ENCODE results near the gene HSPA12B. TPM values are rescaled to one million over a fixed set of nuclear protein-coding genes. Genes with fewer than 3 reads are reported as not detected.

Gene HSPA12B
- total and polyA plus RNA-seq, 2 of the 8 experiments (the other 6 are each of a cell fraction or from before 2014, with no cell fraction given): 2.2 to 4.3 TPM

DNA sequence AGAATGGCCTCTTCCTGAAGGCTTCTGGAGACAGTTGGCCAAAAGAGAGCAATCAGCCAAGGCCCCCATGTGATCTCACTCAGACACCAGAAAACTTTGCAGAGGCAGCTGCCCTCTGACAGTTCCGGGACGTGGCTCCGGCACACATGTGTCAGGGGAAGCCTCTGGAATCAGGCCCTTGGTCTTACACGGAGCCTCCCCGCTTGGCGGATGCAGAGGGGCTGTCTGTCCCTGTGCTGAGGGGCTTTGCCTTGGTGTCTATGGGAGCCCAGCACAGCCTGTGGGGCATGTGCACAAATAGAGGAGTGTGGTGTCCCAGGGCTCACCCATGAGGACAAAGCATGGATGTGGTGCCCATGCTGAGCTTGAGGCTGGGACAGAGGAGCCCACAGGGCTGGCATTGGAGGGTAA, 33.9 kb upstream of the HSPA12B start:
- Histone ChIP-seq H3K4me2 (ENCODE audit: insufficient read depth in 1 of 2, low read depth in 2 of 2, low read length in 2 of 2) (no peak overlapping the region), H2AK5ac (ENCODE audit: low read depth, low read length) (no peak overlapping the region), H3K79me2 (ENCODE audit: control insufficient read depth in 1 of 2, insufficient read depth in 2 of 2, low read length in 2 of 2) (no peaks in the 10 kb centered on the region), H4K5ac (ENCODE audit: insufficient read length, low read depth, low read length) (no peak overlapping the region), H3K4me3 (ENCODE audit: extremely low read depth in 1 of 4, insufficient read depth in 2 of 4, low read depth in 3 of 4, low read length in 4 of 4) (no peak overlapping the region), H3K79me1 (ENCODE audit: low read depth, low read length) (no peaks in the 10 kb centered on the region), H3K36me3 (ENCODE audit: control insufficient read depth in 2 of 4, insufficient read depth in 4 of 4, low read length in 3 of 4) (no peaks in the 10 kb centered on the region), H3K56ac (replicated peaks; ENCODE audit: insufficient read length, low read depth, low read length) (no peak overlapping the region), H3K23ac (ENCODE audit: insufficient read length) (no peak overlapping the region), H2AFZ (ENCODE audit: low read length) (no peak overlapping the region), H4K8ac (ENCODE audit: extremely low read depth, insufficient read depth, low read length) (peak overlapping the region; percentile 25; the same call in 1 of the 2 replicates), H3K14ac (ENCODE audit: insufficient read length) (no peak overlapping the region), H2BK120ac (replicated peaks; ENCODE audit: low read depth, low read length) (no peak overlapping the region), H2BK15ac (ENCODE audit: low read length) (no peak overlapping the region), H3K9ac (replicated peaks in 1 of 4; ENCODE audit: extremely low read depth in 1 of 4, low read depth in 3 of 4, low read length in 3 of 4) (no peak overlapping the region), H2BK12ac (ENCODE audit: low read depth, low read length) (no peak overlapping the region), H2BK5ac (ENCODE audit: low read depth, low read length) (no peak overlapping the region), H2BK20ac (ENCODE audit: low read length) (no peak overlapping the region), H3K9me3 (ENCODE audit: insufficient read depth in 2 of 2, low read depth in 1 of 2, low read length in 1 of 2) (peaks cover 4 to 6% of the 10 kb centered on the region in 2 experiments; a peak in 2 of 4 replicates), H3K27me3 (replicated peaks in 1 of 4; ENCODE audit: control insufficient read depth in 3 of 4, extremely low read depth in 1 of 4, insufficient read depth in 3 of 4, low read length in 3 of 4) (no peaks in the 10 kb centered on the region), H3K27ac (ENCODE audit: low read depth, low read length) (no peak overlapping the region), H4K91ac (replicated peaks; ENCODE audit: insufficient read length, low read length) (no peak overlapping the region), H4K20me1 (replicated peaks in 1 of 2; ENCODE audit: control insufficient read depth in 1 of 2, insufficient read depth in 2 of 2, low read length in 2 of 2) (no peaks in the 10 kb centered on the region), H3K23me2 (ENCODE audit: low read depth, low read length) (no peaks in the 10 kb centered on the region), H3K4ac (replicated peaks; ENCODE audit: insufficient read length, low read depth, low read length) (no peak overlapping the region), H3K4me1 (replicated peaks in 1 of 4; ENCODE audit: control insufficient read depth in 3 of 4, insufficient read depth in 4 of 4, low read length in 3 of 4) (no peaks in the 10 kb centered on the region), H3K18ac (ENCODE audit: extremely low read depth, low read length) (no peak overlapping the region)
- DNase-seq (ENCODE audit: low read depth in 1 of 2, low spot score in 2 of 2) (no peak), FAIRE-seq (no peak)
- CTCF ChIA-PET (ENCODE audit: partially characterized antibody): interaction anchor here (0.9 to 45.1 kb wide), 7 partner anchors 2 to 156 kb away, joined by 3 to 1432 read pairs (median 4); partner anchors contain the start of genes ADAM33 and SIGLEC1
- no peak for TF ChIP-seq SUZ12 (IDR thresholded peaks at IDR 0.05; ENCODE audit: low read length)
- TF ChIP-seq, protein P1, sequence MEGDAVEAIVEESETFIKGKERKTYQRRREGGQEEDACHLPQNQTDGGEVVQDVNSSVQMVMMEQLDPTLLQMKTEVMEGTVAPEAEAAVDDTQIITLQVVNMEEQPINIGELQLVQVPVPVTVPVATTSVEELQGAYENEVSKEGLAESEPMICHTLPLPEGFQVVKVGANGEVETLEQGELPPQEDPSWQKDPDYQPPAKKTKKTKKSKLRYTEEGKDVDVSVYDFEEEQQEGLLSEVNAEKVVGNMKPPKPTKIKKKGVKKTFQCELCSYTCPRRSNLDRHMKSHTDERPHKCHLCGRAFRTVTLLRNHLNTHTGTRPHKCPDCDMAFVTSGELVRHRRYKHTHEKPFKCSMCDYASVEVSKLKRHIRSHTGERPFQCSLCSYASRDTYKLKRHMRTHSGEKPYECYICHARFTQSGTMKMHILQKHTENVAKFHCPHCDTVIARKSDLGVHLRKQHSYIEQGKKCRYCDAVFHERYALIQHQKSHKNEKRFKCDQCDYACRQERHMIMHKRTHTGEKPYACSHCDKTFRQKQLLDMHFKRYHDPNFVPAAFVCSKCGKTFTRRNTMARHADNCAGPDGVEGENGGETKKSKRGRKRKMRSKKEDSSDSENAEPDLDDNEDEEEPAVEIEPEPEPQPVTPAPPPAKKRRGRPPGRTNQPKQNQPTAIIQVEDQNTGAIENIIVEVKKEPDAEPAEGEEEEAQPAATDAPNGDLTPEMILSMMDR (IDR thresholded peaks at IDR 0.05; ENCODE audit: control extremely low read depth in 1 of 3, insufficient read depth in 1 of 3, low read depth in 1 of 3, low read length in 3 of 3): no peak
- TF ChIP-seq ZNF274 (IDR thresholded peaks at IDR 0.05; ENCODE audit: borderline replicate concordance, extremely low read depth, low read length): no peak
- TF ChIP-seq RBBP5 (IDR thresholded peaks at IDR 0.05; ENCODE audit: borderline replicate concordance, low read depth, low read length): no peak
- no peak for TF ChIP-seq FOSL1 (IDR thresholded peaks at IDR 0.05; ENCODE audit: insufficient read depth, low read depth, low read length)
- TF ChIP-seq KDM5A (IDR thresholded peaks at IDR 0.05; ENCODE audit: low read length): no peak
- no peak for TF ChIP-seq ASH2L (IDR thresholded peaks at IDR 0.05; ENCODE audit: low read length)
- no peak for TF ChIP-seq SIX5 (IDR thresholded peaks at IDR 0.05; ENCODE audit: low read depth, low read length)
- TF ChIP-seq HDAC6 (IDR thresholded peaks at IDR 0.05; ENCODE audit: low read depth, low read length): no peak
- no peak for TF ChIP-seq TBP (IDR thresholded peaks at IDR 0.05; ENCODE audit: low read depth, low read length)
- no peak for TF ChIP-seq YY1 (IDR thresholded peaks at IDR 0.05; ENCODE audit: low read depth, low read length)
- TF ChIP-seq RXRA (IDR thresholded peaks at IDR 0.05; ENCODE audit: insufficient read depth, low read depth, low read length): no peak
- POLR2A ChIA-PET (ENCODE audit: partially characterized antibody): interaction anchor here (1.3 to 1.4 kb wide), 2 partner anchors 32 to 47 kb away, joined by 3 read pairs; no protein-coding TSS in a partner anchor
- 87% methylated on average over 6 of the region's 6 CpGs; no CpG with 5 or more reads in 1 of the 2 experiments for WGBS, 2 experiments (ENCODE audit: extremely low coverage in 1 of 2, insufficient coverage in 1 of 2, insufficient read length in 1 of 2, insufficient replicate concordance in 2 of 2, low coverage in 1 of 2, low lambda C conversion rate in 2 of 2, missing lambda C conversion rate in 1 of 2)

Measured in H1 (cell line).